Panc1 (cell line): ENCODE measurements around the gene JUND. TPM values are rescaled to one million over a fixed set of nuclear protein-coding genes. Genes with fewer than 3 reads are reported as not detected.
A peak's percentile ranks its signal among the peaks of the same experiment; 100 is the strongest.

ENCODE experiments used
- ATAC-seq: fragments of 200-7000 bp; cut with Tn5 transposase; 2 replicates; pipeline ENCODE4 v1.9.1; 2020; ENCODE audit warnings: mild to moderate bottlenecking, moderate library complexity
- BruUV-seq: library from RNA; stranded (reverse); fragments of 400-500 nt; replicated peaks from 2 replicates; lab custom pipeline; 2021; lab: Mats Ljungman, UMichigan
- CTCF ChIA-PET: fragments of 300-600 bp; sonication (Branson Sonifier 250); formaldehyde crosslinking; loops from one replicate; lab custom pipeline; 2022; ENCODE audit warnings: antibody characterized with exemption; lab: Charles Lee
- POLR2A ChIA-PET: fragments of 300-600 bp; sonication (Branson Sonifier 250); formaldehyde crosslinking; loops from one replicate; lab custom pipeline; 2022; ENCODE audit warnings: antibody characterized with exemption; lab: Charles Lee
- DNase-seq: peaks from one replicate; pipeline ENCODE4 v3.0.0-alpha.2; 2010; ENCODE audit warnings: low read depth, low spot score
- H3K27ac ChIP-seq: 2 replicates; pipeline ENCODE4 v1.5.1; 2011; ENCODE audit warnings: mild to moderate bottlenecking, low read length, inconsistent platforms
- H3K27me3 ChIP-seq: fragments of 200-500 bp; sonication (Bioruptor generic); 2 replicates; pipeline ENCODE4 v1.6.0; 2014; ENCODE audit warnings: low read length, inconsistent platforms; ENCODE audit not compliant: control insufficient read depth, insufficient read depth
- H3K36me3 ChIP-seq: fragments of 200-500 bp; sonication (Bioruptor generic); 2 replicates; pipeline ENCODE4 v1.5.1; 2014; ENCODE audit warnings: inconsistent platforms, mild to moderate bottlenecking, low read length, moderate library complexity; ENCODE audit not compliant: control insufficient read depth, insufficient read depth
- H3K4me1 ChIP-seq: 2 replicates; pipeline ENCODE4 v1.5.1; 2011; ENCODE audit warnings: inconsistent platforms, mild to moderate bottlenecking, low read length, moderate library complexity; ENCODE audit not compliant: control insufficient read depth, insufficient read depth
- H3K4me3 ChIP-seq, 2 experiments: 2 replicates each; pipeline ENCODE4 v1.5.1; 2011 to 2012; ENCODE audit warnings: low read depth in 2 of 2, low read length in 2 of 2, mild to moderate bottlenecking in 2 of 2, inconsistent platforms in 1 of 2, moderate library complexity in 1 of 2
- H3K9me3 ChIP-seq: fragments of 200-500 bp; sonication (Bioruptor generic); 2 replicates; pipeline ENCODE4 v1.5.1; 2014; ENCODE audit warnings: low read depth, mild to moderate bottlenecking, inconsistent platforms, low read length, moderate library complexity; ENCODE audit not compliant: control insufficient read depth, insufficient read depth
- POLR2AphosphoS5 ChIP-seq: IDR thresholded peaks from 2 replicates; pipeline ENCODE4 v1.6.1; 2012; ENCODE audit warnings: mild to moderate bottlenecking, low read depth, low read length, moderate library complexity
- REST ChIP-seq, 2 experiments: IDR thresholded peaks; 2 replicates each; pipeline ENCODE4 v1.6.1; 2011 to 2012; ENCODE audit warnings: low read depth in 2 of 2, control low read depth in 1 of 2, low read length in 1 of 2, mild to moderate bottlenecking in 1 of 2, moderate library complexity in 1 of 2; ENCODE audit not compliant: insufficient read depth in 1 of 2
- SIN3A ChIP-seq: IDR thresholded peaks from 2 replicates; pipeline ENCODE4 v1.6.1; 2012; ENCODE audit warnings: low read depth, mild to moderate bottlenecking, low read length, moderate library complexity, borderline replicate concordance; ENCODE audit not compliant: insufficient read depth
- TCF7L2 ChIP-seq: IDR thresholded peaks from 2 replicates; pipeline ENCODE4 v1.6.1; 2011; ENCODE audit warnings: mild to moderate bottlenecking, low read depth, low read length, inconsistent platforms
- in situ Hi-C: cut with HindIII; loops from 2 replicates; pipeline ENCODE4 v1.10.0; 2016; ENCODE audit warnings: low sequenced_read_pairs, low pct_unique_long_range_greater_than_20kb
- intact Hi-C: fragments of 100-400 bp; cut with micrococcal nuclease; formaldehyde crosslinking; loops from one replicate; pipeline ENCODE4 v1.10.0; 2022; ENCODE audit not compliant: unreplicated experiment
- total RNA-seq: library from RNA; stranded (reverse); gene quantifications from one replicate; pipeline ENCODE4 v1.2.1, GENCODE V29; 2021; ENCODE audit not compliant: unreplicated experiment
- TF ChIP-seq, protein P1 (sequence below): fragments of 450-650 bp; IDR thresholded peaks from 2 replicates; pipeline ENCODE4 v1.5.1; 2017; ENCODE audit warnings: mild to moderate bottlenecking

Gene JUND
- total RNA-seq, 1 experiment from 2014 or later: 130 TPM

- intact Hi-C loops (no loop called here), in situ Hi-C loops (no loop called here)
- Histone ChIP-seq H3K4me1 (peaks cover 5% of the 10 kb centered on the region; the same call in 1 of the 2 replicates), H3K27me3 (no peaks in the 10 kb centered on the region), H3K4me3 (no peak overlapping the region), H3K27ac (no peak overlapping the region), H3K9me3 (no peaks in the 10 kb centered on the region), H3K36me3 (no peaks in the 10 kb centered on the region)
- ATAC-seq (no peak), DNase-seq (no peak)
- TF ChIP-seq SIN3A: no peak
- no peak for TF ChIP-seq POLR2AphosphoS5
- no peak for TF ChIP-seq TCF7L2
- TF ChIP-seq, protein P1, sequence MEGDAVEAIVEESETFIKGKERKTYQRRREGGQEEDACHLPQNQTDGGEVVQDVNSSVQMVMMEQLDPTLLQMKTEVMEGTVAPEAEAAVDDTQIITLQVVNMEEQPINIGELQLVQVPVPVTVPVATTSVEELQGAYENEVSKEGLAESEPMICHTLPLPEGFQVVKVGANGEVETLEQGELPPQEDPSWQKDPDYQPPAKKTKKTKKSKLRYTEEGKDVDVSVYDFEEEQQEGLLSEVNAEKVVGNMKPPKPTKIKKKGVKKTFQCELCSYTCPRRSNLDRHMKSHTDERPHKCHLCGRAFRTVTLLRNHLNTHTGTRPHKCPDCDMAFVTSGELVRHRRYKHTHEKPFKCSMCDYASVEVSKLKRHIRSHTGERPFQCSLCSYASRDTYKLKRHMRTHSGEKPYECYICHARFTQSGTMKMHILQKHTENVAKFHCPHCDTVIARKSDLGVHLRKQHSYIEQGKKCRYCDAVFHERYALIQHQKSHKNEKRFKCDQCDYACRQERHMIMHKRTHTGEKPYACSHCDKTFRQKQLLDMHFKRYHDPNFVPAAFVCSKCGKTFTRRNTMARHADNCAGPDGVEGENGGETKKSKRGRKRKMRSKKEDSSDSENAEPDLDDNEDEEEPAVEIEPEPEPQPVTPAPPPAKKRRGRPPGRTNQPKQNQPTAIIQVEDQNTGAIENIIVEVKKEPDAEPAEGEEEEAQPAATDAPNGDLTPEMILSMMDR: no peak
- no peak for TF ChIP-seq REST (IDR thresholded peaks at IDR 0.05; ENCODE audit: insufficient read depth in 1 of 2, low read depth in 2 of 2, low read length in 1 of 2)
- no TSS peak for BruUV-seq
- ChIA-PET CTCF (no interaction called here), POLR2A (interaction anchor here (0.7 kb wide), 1 partner anchor 65 kb away, joined by 11 read pairs; the partner anchor contains the start of gene RAB3A)
These were observed 12.2 kb downstream of the JUND start for GRCh38 chr19:18269070-18269723.

GRCh38 chr19:18266771-18267686 lies 14.4 kb downstream of the JUND start:
- TF ChIP-seq REST (IDR thresholded peaks at IDR 0.05; ENCODE audit: insufficient read depth in 1 of 2, low read depth in 2 of 2, low read length in 1 of 2): no peak
- no peak for TF ChIP-seq TCF7L2
- TF ChIP-seq, protein P1: no peak
- no peak for TF ChIP-seq SIN3A
- TF ChIP-seq POLR2AphosphoS5: no peak
- ChIA-PET POLR2A (no interaction called here), CTCF (no interaction called here)
- H3K27ac ChIP-seq: no peak overlapping the region
- in situ Hi-C loops (no loop called here), intact Hi-C loops (no loop called here)
- BruUV-seq: TSS peak; percentile 59
- DNase-seq: no peak
- no peaks in the 10 kb centered on the region for H3K4me1 ChIP-seq
- H3K27me3 ChIP-seq: no peaks in the 10 kb centered on the region
- H3K4me3 ChIP-seq: no peak overlapping the region
- H3K36me3 ChIP-seq: no peaks in the 10 kb centered on the region
- H3K9me3 ChIP-seq: no peaks in the 10 kb centered on the region
- ATAC-seq: no peak
